ENCODE measurements around the gene HDAC6.
A peak's percentile ranks its signal among the peaks of the same experiment; 100 is the strongest.
"Not testable (repeated sequence)": the region's sequence is repeated elsewhere in the genome, so short reads cannot be mapped to it uniquely, and the experiment has no call there.

The HDAC6 gene

DNA sequence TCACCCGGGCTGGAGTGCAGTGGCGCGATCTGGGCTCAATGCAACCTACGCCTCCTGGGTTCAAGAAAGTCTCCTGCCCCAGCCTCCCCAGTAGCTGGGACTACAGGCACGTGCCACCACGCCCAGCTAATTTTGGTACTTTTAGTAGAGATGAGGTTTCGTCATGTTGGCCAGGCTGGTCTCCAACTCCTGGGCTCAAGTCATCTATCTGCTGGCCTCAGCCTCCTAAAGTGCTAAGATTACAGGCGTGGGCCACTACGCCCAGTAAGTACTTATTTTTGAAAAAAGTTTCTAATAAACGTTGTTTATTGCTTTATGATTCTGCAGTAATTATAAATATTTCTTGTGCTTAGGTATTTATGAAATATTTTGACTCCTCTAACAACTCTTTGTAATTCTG, 37.8 kb downstream of the HDAC6 start:
- no peak for DNase-seq (ENCODE audit: low read depth)
- in situ Hi-C loops (cut with HindIII; ENCODE audit: low sequenced_read_pairs) = no loop called here
- no peak overlapping the region for H3K4me3 ChIP-seq (ENCODE audit: low read depth, low read length)
- TF ChIP-seq, protein P1, sequence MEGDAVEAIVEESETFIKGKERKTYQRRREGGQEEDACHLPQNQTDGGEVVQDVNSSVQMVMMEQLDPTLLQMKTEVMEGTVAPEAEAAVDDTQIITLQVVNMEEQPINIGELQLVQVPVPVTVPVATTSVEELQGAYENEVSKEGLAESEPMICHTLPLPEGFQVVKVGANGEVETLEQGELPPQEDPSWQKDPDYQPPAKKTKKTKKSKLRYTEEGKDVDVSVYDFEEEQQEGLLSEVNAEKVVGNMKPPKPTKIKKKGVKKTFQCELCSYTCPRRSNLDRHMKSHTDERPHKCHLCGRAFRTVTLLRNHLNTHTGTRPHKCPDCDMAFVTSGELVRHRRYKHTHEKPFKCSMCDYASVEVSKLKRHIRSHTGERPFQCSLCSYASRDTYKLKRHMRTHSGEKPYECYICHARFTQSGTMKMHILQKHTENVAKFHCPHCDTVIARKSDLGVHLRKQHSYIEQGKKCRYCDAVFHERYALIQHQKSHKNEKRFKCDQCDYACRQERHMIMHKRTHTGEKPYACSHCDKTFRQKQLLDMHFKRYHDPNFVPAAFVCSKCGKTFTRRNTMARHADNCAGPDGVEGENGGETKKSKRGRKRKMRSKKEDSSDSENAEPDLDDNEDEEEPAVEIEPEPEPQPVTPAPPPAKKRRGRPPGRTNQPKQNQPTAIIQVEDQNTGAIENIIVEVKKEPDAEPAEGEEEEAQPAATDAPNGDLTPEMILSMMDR (IDR thresholded peaks at IDR 0.05; ENCODE audit: low read depth, low read length, missing control alignments) = no peak

- no peak overlapping the region for H3K4me3 ChIP-seq (ENCODE audit: low read depth, low read length)
- DNase-seq (ENCODE audit: low read depth) = no peak
- in situ Hi-C loops (cut with HindIII; ENCODE audit: low sequenced_read_pairs) = no loop called here
- TF ChIP-seq, protein P1 (IDR thresholded peaks at IDR 0.05; ENCODE audit: low read depth, low read length, missing control alignments) = no peak
Measured at GRCh38 chrX:48848847-48849246, 47.0 kb downstream of the HDAC6 start.

- TF ChIP-seq, protein P1 (IDR thresholded peaks at IDR 0.05; ENCODE audit: low read depth, low read length, missing control alignments) = no peak
- no peak for DNase-seq (ENCODE audit: low read depth)
- in situ Hi-C loops (cut with HindIII; ENCODE audit: low sequenced_read_pairs) = no loop called here
- no peak overlapping the region for H3K4me3 ChIP-seq (ENCODE audit: low read depth, low read length)
Measured at GRCh38 chrX:48852857-48853256, 51.0 kb downstream of the HDAC6 start.

DNA sequence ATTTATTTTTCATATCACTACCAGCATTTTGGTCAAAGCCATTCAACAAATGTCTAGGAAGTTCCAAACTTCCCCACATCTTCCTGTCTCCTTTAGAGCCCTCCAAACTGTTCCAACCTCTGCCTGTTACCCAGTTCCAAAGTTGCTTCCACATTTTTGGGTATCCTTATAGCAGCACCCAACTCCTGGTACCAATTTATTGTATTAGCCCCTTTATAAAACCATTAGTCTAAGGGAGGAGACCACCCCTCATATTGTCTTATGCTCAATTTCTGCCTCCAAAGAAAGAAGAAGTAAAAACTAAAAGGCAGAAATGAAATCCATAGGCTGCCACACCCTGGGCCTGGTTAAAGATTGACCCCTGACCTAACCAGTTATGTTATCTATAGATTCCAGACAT, 51.6 kb downstream of the HDAC6 start:
- DNase-seq (ENCODE audit: low read depth); H3K4me3 ChIP-seq (ENCODE audit: low read depth, low read length); in situ Hi-C loops (cut with HindIII; ENCODE audit: low sequenced_read_pairs): not testable (repeated sequence)

DNA sequence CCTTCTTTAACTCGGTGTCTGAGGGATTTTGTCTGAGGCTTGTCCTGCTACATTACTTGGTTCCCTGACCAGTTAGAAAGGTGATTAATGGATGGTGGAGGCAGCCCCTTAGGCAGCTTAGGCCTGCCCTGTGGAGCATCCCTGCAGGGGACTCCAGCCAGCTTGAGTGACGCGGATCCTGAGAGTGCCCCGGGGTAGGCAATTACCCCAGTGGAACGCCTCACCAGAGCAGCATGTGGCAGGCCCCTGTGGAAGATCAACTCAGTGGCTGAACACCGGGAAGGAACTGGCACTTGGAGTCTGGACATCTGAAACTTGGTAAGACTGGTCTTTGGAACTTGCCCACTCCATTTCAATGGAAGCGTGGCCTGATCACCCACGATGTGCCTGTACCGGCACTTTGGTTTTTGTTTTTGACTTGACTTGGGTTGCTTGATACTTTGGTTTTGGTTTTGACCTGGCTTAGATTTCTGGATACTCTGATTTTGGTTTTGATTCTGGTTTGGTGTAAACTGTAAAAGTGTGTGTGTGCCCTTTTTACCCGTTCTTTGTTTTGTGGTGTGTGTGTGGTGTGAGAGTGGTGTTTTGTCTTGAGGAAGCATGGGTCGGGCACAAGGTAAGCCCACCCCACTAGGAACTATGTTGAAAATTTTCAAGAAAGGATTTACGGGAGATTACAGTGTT, 52.4 kb downstream of the HDAC6 start:
- in situ Hi-C loops (cut with HindIII; ENCODE audit: low sequenced_read_pairs) = not testable (repeated sequence)

DNA sequence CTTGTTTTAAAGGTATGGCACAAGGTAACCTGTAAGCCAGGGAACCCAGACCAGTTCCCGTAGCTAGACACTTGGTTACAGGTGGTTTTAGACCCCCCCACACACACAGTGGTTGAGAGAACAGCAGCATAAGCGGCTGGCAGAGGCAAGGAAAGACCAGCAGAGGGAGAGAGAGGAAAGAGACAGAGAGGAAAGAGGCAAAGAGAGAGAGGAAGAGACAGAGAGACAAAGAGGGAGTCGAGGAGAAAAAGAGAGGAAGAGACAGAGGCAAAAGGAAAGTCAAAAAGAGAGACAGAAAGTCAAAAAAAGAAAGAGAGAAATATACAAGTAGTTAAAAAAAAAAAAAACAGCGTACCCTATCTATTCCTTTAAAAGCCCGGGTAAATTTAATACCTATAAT, 53.0 kb downstream of the HDAC6 start:
- DNase-seq (ENCODE audit: low read depth) = no peak
- in situ Hi-C loops (cut with HindIII; ENCODE audit: low sequenced_read_pairs) = no loop called here
- TF ChIP-seq, protein P1 (IDR thresholded peaks at IDR 0.05; ENCODE audit: low read depth, low read length, missing control alignments) = peak; percentile 42
- no peak overlapping the region for H3K4me3 ChIP-seq (ENCODE audit: low read depth, low read length)

More for the DNA sequence above, 52.4 kb downstream of the HDAC6 start:
- not testable (repeated sequence) for H3K4me3 ChIP-seq (ENCODE audit: low read depth, low read length); DNase-seq (ENCODE audit: low read depth)

DNA sequence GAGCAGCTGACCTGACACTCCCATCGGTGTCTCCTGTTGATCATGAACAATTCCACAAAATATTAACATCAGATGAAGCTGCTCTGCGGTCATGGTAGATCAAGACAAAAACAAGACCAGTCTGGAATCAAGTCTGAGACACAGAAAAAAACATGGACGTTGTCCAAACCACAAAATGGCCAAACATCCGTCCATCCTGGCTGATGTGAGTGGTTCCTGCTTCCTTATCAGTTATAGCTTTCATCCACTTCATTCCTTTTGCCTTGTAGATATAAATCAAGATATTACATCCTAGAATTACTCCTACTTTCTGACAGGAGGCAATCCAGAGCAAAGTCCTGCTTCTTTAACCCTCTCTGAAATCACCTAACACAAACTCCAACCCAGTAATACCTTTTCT, 62.3 kb downstream of the HDAC6 start:
- H3K4me3 ChIP-seq (ENCODE audit: low read depth, low read length) = no peak overlapping the region
- TF ChIP-seq, protein P1 (IDR thresholded peaks at IDR 0.05; ENCODE audit: low read depth, low read length, missing control alignments) = no peak
- peak; percentile 23 for DNase-seq (ENCODE audit: low read depth)
- in situ Hi-C loops (cut with HindIII; ENCODE audit: low sequenced_read_pairs) = no loop called here

- in situ Hi-C loops (cut with HindIII; ENCODE audit: low sequenced_read_pairs); H3K4me3 ChIP-seq (ENCODE audit: low read depth, low read length); DNase-seq (ENCODE audit: low read depth): not testable (repeated sequence)
Measured at GRCh38 chrX:48872017-48872416, 70.2 kb downstream of the HDAC6 start.
